Left kidney (tissue), 2 donors: Measurements from ENCODE around the gene SPAG5. TPM values are rescaled to one million over a fixed set of nuclear protein-coding genes. Genes with fewer than 3 reads are reported as not detected.
"Not testable (repeated sequence)": the region's sequence is repeated elsewhere in the genome, so short reads cannot be mapped to it uniquely, and the experiment has no call there.

Experiments
- DNase-seq: peaks from one replicate; pipeline ENCODE4 v3.0.0-alpha.2; 2013
- polyA plus RNA-seq: library from polyadenylated mRNA; unstranded; fragments of 120-200 nt; gene quantifications from one replicate; pipeline ENCODE4 v1.2.1, GENCODE V29; 2013; ENCODE audit not compliant: insufficient read length

SPAG5 gene
- polyA plus RNA-seq, 1 donor, result 88.8 TPM

DNA sequence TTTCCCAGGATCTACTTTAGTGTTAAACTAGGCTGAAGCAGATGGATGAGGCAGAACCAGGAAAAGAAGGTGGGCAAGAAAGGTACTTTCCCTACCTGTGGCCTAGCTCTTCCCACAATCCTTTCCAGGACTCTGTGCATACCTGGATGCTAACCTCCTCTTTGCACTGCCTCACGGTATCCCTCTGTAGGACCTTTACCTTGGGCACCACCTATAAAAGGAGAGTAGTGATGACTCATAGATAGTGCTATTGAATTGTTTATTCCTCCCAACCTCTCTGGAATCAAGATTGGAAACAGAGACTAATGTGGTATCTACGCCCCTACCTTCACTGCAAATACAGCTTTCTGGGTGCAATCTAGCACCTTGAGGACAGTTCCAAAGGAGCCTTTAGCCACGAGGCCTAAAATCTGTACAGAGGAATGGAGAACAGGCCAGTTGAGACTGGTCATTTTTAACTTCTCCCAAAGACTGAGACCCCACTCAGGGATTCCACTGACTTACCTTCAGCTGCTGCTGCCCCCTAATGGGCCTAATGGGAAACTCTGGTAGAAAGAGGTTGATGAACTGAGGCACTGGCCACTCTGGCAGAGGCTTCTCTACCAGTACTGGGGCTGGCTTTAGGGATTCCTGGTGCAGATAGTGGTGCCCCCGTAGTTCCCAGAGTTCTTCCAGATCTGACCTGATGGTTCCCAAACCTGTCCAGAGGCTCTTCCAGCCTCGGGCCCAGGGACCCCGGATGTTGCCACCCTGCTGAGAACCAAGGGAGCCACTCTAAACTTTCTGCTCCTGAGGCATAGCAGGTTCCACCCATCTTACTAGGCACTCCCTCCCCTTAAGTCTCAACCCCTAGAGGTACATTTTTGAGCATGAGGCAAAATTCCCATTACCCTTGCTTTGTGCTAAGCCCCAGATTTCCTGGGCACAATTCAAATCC lies 14.4 kb upstream of the SPAG5 start:
- DNase-seq, result peak; percentile 33

DNA sequence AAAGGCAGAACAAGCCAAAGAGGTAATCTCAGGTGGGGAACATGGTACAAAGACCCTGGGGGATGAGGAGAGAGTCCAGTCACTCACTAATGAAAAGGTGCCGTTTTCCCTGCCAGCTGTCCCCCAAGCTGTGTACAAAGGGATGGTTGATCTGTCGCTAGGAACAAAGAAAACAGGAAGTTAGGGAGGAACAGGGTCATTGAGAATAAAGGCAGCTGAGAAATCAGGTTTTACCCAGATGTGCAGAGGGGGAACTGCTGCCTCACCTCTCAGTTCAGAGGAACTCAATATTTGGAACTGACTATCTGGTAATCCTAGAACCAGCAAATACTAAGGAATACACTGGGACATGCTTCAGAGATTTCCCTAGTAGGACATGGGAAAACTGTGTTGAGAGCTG lies 13.7 kb upstream of the SPAG5 start:
- no peak for DNase-seq

DNA sequence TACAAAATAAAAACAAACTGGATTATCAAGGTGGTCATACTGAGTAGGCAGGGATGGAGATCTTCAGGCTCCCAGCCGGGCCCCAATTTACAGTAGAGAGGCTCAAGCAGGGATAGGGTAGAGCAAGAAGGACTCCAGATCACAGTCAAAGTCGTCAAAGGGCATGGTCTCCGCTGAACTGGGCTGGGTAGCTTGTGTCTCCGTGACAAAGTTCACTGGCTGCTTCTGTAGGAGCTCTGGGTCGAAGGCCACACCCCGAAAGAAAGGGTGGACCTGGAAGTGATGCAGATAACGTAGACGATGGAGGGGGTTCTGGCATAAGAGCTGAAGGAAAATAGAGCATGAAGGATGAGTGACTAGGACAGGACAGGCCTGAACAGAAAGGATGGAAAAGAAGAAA lies 11.6 kb upstream of the SPAG5 start:
- no peak for DNase-seq

DNA sequence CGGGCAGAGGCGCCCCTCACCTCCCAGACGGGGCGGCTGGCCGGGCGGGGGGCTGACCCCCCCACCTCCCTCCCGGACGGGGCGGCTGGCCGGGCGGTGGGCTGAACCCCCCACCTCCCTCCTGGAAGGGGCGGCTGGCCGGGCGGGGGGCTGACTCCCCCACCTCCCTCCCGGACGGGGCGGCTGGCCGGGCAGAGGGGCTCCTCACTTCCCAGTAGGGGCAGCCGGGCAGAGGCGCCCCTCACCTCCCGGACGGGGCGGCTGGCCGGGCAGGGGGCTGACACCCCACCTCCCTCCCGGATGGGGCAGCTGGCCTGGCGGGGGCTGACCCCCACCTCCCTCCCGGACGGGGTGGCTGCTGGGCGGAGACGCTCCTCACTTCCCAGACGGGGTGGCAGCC lies 5.2 kb upstream of the SPAG5 start:
- not testable (repeated sequence) for DNase-seq

DNA sequence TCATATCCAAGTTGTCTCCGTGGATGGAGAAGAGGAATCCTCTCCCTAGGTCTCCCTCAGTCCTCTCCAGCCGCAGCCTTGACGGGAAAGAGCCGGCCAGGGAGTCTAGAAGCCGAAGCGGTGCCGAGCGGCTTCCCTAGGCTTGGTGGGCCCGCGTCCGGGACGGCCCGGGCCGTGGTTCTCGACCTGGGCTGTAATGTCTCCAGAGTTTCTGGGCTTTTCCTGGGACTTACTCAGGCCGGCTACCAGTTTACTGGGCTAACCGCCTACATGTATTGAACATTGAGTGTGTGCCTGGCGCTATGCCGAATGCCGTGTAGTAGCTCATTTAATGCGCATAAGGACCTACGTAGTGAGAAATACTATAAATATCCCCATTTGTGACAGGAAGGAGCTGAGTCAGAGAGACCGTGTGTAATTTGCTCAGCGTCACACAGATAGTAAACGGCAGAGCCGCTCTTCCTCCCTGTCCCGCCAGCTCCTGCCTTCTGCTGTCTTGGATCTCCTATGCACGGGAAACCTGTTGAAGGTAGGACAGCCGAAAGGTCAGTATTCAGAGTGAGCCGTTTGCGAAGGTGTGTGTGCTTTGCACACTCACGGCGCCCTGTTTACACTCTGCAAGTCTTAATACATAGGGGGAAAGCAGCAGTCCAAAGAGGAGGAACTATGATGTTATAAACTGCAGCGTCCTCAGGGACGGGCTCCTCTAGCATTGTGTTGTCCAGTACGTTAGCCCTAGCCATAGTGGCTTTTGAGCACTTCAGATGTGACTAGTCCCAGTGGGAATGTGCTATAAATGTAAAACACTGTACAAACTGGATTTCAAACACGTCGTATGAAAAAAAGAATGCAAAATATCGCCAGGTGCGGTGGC lies 723 bp upstream of the SPAG5 start:
- peak; percentile 48 for DNase-seq

DNA sequence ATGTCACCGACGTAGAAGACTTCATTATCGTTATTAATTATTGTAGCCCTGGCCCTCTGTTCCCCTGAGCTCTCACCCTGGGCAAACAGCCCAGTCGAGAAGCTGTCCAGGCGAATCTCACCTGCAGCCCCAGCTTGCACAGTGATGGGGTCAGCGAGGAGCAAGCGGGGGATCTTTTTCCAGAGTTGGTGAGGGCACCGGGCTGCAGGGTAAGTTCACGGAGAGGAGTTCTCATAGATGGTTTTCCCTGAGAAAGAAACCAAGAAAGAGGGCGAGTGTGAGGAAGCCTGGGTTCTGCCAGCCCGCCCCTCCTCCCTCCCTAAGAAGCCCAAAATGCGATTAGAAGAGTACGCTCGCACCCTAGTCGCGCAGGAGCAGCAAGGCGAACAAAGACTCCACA lies 436 bp downstream of the SPAG5 start:
- DNase-seq, result peak; percentile 11

DNA sequence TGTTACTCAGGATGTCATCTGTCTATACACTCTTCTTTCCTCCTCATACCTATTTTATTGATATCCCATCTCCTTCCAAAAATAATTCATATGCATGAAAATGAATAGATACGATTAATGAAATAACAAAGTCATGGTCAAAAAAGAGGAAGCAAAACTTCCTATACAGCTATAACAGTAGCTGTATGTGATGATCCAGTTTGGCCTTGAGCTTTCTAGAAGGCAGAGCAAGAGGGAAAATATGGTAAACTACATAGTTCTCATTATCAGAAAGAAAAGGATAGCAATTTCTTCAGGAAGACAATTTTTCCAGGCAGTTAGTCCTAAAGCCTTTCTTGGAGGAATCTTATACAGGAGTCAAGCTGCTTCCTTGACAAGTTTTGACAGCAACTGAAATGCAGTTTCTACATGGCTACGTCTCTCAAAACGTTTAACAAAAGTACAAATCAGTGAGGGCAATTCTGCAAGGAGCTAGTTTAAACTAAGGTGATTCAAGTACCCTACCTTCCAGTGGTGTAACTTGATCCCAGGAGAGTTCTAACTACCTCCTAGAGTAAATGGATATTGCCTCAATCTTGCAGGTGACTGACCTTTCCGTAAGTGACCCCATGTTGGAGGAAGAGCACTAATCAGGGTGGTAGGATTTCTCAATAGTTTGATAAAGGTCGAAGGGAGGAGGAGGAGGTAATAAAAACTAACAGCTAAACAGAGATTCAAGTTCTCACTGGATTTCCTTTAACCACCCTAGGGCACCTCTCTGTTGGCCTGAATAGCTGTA lies 1.0 kb downstream of the SPAG5 start:
- no peak for DNase-seq

DNA sequence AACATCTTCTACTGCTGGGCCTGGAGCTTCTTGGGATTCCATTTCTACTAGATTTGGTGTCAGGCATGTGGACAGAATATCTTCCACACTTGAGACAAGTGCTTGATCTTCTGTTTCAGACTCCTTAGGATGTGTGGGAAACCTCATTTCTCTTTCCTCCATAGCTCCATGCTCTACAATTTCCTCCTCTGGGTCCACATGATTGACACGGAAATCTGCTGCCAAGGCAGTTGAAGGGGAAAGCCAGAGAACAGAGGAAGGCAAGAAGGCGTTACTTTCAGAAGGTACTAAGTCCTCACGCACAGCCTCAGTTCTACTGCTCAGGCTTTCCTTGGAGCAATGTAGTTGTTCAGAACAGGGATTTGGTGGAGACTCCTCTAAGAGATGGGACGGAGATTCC lies 6.6 kb downstream of the SPAG5 start:
- no peak for DNase-seq

DNA sequence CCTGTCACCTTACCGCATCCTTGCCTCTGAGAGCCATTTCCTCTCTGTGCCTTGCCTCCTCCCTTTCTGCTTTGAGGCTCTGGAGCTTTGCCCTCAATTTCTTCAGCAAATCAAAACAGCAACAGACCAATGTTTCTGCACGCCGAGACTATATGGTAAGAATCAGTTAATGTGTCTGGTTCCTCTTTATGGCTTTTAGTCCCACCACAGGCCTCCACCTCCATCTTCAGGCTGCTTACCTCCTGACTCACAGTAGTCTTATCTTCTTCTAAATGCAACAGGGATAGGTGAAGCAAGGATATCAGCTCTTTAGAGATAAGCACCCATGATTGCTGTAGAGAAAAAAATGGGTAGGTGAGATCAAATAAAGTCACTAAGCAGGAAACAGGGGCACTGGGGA lies 13.0 kb downstream of the SPAG5 start:
- no peak for DNase-seq

DNA sequence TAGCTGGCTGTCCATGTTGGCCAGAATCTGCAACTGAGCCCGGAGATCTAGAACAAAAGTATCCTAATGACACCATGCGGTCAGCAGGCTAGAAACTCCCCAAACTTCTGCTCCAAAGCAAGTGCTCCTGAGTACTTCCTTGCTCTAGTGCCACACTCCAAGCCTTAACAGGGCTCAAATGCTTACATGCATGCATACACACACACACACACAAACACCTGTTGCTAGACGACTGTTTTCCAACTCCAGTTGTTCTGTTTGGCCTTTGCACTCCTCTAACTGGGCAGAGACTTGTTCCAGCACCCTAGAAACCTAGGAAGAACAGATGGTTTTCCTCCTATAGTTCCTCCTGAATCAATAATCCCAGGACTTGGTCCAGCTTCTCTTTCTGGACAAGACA lies 14.4 kb downstream of the SPAG5 start:
- no peak for DNase-seq

DNA sequence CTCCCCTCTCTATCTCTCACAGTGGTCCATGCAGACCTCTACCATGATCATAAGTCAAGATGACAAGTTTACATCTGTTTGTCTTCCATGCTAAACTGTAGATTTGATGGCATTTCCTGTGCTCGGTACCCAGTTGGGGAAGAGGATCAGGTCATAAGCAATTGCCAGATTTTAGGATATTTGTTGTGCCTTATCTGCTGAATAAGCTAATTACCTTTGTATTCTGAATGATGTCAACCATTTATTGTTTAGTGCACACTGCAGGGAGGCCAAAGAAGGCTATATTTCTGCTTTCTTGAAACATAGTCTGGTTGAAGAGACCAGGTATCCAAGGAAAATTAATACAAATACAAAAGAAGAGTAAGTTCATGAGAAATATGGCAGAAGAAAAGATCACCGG lies 16.3 kb downstream of the SPAG5 start:
- no peak for DNase-seq

DNA sequence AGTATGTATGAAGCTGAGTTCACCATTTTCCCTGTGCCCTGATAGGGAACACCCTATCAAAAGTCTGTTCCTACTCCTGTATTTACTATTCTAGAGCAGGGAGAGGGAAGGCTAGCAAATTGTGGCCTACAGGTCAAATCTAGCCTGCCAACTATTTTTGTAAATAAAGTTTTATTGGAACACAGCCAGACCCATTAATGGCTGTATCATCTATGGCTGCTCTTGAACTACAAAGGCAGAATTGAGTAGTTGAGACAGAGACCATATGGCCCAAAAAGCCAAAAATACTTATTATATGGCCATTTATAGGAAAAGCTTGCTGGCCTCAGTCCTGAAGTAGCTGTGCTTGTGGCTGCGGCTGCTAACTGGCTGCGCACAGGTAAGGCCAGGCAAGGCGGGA lies 17.9 kb downstream of the SPAG5 start:
- DNase-seq, result no peak

DNA sequence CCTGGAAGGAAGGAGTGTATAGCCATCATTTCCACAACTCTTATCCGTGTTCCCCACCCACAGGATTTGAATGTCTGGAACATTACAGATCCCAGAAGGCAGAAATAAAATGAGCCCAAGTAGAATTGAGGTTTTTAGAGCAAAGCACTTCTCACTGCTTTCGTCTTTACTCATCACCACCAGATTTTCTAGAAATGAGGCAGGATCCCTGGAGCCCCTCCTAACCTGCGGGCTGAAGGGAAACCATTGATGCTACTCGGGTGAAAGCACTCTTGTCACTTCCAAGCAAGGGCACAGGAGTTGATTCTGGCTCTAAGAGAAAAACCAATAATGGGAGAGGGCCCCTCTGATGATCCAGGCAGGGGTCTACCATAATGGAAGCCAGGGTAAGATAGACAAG lies 19.3 kb downstream of the SPAG5 start:
- no peak for DNase-seq

DNA sequence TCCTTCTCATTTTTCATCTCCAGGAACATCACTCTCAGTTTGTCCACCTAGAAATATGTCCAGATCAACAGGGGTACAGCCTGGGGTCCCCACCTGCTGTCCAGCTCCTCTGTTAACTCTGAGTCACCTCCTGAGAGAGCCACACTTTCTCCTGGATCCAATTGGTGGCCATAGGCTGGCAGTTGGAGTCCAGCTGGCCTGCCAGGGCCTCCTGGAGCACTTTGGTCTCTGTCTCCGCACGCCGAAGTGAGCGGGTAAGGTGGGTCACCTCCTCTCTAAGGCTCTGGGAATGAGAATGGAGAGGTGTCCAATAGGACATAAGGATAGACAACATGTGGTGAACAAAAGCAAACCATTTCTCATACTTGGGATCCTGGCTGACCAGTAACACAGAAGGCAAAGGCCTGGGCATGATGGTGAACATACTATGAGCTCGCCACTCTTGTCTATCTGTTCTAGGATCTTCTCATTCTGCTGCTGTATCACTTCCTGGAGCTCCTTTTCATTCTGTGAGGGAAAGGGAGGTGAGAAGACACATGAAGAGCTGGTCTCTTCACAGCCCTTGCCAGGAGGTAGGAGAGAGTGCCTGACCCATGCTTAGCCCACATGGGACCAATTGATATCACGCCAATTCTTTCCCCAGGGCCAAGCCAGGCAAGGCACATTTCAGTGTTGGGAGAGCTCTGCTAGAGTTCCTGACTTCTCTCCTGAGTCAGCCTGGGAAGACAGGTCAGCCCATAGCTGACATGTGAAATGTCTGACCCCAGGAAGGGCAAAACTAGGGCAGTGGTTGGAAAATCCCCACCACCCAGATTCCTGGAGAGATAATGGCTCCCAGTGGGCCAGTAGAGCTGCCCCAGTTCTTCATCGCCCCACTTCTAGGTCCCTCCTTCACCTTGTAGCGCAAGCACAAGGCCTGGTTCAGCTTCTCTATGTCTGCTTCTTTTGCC lies 20.3 kb downstream of the SPAG5 start:
- no peak for DNase-seq

DNA sequence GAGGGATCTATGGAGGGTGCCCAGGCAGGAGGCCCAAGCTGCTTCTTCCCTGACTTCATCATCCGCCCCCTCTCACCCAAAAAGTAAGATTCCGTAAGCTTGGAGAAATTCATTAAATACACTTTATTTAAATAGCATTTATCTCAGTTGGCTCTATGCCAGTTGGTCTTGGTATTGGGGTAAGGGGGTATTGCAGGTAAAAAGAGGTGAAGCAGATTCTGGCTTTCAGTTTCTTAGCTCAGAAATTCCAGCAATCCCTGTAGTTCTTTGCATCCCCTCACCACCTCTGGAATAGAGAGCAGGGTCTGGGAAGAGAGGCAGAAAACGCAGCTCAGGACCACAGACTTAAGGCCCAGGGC lies 21.4 kb downstream of the SPAG5 start:
- no peak for DNase-seq

DNA sequence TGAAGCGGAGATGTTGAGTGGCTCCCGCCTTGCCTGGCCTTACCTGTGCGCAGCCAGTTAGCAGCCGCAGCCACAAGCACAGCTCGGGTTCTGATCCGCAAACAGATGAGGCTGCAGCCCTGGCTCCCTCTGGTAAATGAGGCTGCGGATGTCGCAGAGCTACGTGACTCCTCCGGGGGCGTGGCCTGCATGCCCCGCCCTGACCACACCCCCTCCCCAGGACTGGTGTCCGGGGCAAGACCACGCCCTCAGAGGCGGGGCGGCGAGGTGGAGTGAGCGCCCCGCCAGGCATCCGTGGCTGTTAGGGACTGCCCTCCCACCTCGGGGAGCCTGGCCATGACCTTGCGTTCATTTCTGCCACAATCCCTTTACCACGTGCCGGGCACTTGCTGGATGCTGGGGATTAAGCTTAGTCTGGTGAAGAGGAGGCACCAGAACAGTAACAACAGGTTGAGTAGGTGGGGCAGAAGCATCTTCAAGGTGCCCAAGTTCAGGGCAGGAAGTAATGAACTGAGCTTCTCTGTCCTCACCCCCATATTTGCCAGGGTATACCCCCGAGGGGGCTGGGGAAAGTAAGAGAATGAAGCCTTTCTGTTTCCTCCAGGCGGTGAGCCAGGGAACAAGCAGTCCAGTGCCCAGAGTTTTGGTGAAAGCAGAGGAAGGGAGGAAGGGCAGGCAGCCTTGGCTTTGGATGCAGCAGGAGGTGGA lies 21.9 kb downstream of the SPAG5 start, which contains the start of gene ALDOC:
Gene ALDOC, minus strand, starts transcription at position 138 of the 708 bp plus-strand sequence. CDS start 1,363 bp downstream, outside the sequence.
- DNase-seq, result peak; percentile 85

DNA sequence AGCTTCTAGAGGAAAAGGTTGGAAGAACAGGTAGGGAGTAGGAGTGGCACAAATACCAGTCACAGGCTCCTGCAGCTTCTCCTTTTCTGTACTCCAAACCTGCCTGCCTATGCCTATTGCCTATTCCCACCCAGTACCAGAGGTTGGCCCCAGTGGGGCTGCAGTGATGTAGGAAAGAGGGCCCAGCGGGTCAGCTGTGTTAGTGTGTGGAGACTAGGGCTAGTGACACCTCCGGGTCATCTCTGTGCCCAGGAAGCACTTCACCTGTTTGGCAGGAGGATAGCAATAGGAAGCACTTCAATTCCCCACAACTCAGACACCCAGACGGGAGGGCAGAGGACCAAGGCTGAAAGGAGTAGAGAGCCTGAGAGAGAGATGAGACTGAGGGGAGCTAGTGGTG lies 22.8 kb downstream of the SPAG5 start:
- DNase-seq, result not testable (repeated sequence)

DNA sequence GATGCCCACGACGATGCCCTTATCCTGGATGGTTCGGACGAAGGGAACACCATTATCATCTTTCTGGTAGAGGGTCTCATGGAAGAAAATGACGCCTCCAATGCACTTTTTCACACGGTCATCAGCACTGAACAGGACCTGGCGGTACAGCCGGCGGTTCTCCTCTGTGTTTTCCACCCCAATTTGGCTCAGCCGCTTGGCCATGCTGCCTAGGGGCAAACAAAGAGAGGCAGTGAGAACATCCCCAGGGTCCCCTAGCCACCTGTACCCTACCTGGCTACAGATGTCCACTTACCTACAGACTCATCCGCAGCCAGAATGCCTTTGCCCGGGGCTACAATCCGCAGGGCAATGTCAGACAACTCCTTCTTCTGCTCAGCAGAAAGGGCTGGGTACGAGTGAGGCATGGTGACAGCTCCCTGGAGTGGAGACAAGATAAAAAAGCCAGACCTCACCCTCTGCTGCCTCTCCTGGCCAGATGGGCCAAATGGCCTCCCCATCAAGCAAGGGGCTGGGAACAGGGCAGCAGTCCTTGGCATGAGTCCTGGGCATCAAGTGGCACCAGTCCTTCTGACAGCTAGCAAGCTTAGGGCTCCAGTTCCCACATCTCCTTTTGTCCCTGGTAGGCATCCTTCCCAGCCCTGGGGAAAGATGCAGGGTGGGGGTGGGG lies 23.6 kb downstream of the SPAG5 start:
- no peak for DNase-seq

DNA sequence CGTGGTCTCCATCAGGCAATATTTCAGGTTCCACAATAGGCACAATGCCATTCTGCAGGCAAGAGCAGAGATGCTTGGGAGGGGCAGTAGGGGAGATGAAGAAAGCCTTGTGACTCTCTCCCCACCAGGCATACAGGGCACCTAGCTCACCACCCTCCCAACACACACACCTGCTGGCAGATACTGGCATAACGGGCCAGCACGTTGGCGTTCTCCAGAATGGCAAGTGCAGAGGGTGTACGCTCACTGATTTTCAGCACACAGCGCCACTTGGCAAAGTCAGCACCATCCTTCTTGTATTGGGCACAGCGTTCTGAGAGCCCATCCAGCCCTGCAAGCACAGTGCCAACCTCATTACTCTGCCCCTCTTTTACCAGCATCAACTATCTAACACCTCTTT lies 24.3 kb downstream of the SPAG5 start:
- no peak for DNase-seq

DNA sequence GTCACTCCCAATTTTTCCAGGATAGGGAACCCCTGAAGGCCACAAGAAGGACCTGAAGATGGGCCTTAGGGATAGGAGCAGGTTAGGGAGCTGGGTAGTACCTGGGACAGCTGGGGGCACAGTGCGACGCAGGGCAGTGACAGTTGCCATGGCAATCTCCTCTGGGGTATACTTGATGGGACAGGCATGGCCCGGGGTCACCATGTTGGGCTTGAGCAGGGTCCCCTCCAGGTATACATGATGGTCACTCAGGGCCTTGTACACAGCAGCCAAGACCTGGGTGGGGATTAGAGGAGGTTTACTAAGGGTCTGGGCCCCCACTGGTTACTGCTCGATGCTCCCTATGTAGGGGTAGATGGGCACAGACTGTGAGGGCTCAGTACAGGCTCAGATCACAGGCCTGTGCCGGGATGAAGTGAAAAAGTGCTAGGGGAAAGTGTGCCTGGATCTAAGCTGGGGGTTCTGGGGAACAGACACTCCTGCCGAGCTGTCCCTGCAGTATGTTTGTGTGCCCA lies 24.8 kb downstream of the SPAG5 start:
- no peak for DNase-seq
